Dedifferentiated amniotic fluid mesenchymal stem cell (primary cell): ENCODE data around the gene LAMA3.

Experiments used
- DNase-seq: peaks from one replicate; pipeline ENCODE4 v3.0.0-alpha.2; 2016; ENCODE audit errors: extremely low spot score

The LAMA3 gene

GRCh38 chr18:23971666-23972230 is 282.5 kb downstream of the LAMA3 start:
- DNase-seq: no peak

GRCh38 chr18:23972453-23972852 is 283.2 kb downstream of the LAMA3 start:
- DNase-seq: no peak

- no peak for DNase-seq
Measured at GRCh38 chr18:23977103-23977502, 287.9 kb downstream of the LAMA3 start.

DNA sequence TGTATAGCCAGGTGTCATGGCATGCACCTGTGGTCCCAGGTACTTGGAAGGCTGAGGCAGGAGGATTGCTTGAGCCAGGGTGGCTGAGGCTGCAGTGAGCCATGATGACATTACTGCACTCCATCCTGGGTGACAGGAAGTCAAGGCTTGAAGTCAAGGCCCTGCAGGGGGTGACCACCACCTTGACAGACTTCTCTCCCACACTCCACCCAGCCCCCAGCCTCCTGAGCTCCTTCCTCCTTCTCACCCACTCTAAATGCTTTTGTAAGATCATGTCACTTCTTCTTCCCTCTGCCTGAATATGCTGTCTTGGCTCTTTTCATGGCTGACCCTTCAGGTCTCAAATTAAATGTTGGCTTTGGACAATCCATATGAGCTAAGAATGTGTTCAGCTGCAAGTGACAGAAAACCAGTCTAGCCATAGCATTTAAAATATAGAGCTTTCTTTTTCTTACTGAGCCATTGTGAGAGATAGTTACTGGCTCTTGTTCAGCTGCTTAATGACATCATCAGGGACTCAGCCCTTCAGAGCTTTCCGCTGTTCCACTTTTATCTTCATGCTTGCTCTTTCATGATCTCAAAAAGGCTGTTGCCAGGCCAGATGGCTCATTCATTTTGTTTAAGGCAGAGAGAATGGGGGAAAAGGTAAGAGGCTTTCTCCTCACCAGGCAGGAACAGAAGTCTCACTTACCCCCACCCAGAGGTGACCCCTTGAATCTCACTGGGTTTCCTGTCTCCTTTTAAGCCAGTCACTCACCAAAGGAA is 288.6 kb downstream of the LAMA3 start:
- DNase-seq: no peak

- DNase-seq: no peak
Measured at GRCh38 chr18:23981369-23981980, 292.2 kb downstream of the LAMA3 start.

DNA sequence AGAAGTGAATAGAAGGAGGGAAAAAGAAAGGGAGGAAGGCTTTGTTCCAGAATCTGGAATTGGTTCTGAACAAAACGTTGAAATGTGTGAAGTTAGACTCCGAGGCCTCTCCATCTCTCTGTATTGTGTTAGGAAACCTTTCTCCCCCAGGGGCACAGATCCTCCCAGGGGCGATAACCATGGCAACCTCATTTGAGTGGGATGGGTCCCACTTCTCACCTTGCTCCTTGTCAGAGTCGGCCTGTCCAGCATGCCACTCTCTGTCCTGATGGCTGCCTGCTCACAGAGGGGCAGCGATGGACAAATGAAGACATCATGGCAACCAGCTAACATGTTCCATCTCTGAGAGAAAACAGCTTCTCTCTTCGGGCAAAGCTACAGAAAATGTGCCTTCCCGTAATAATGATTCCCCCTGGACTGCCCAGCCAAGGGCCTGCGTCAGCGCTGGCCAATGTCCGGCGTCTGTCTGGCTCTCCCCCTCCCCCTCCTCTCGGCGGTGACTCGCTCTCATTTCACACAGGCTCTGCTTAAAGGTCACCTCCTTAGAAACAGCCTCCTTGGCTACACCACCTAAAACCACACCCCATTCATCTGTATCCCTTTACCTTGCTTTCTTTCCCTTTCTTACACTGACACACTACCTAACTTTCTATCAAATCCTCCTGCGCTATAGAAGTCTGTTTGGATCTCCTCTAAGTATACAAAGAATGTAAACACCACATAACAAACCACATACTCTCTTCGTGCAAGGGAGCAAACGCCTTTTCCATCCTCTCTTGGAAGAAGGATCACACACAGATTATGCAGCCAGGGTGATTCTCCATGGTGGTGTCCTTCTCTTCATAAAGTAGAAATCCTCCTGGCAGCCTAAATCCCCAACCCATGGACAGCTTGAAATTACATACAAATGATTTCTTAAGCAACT is 293.2 kb downstream of the LAMA3 start:
- DNase-seq: peak; percentile 51

DNA sequence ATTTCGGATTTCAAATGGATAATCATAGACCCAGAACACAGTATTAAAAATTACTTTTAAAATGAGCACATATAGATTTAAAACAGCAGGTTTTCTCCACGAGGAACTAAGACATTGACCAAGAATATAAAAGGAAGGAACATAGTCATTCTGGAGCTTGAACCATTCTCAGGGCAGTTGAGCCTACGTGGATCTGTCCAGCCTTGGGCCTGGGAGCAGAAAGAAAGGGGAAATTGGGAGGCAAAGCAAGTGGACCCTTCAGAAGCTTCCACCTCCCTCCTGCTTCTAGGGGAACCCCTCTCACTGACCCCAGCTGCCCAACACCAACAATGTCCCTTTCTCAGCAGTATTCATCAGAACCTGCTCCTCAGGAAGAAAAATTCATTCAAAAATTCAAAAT is 293.9 kb downstream of the LAMA3 start:
- DNase-seq: no peak

DNA sequence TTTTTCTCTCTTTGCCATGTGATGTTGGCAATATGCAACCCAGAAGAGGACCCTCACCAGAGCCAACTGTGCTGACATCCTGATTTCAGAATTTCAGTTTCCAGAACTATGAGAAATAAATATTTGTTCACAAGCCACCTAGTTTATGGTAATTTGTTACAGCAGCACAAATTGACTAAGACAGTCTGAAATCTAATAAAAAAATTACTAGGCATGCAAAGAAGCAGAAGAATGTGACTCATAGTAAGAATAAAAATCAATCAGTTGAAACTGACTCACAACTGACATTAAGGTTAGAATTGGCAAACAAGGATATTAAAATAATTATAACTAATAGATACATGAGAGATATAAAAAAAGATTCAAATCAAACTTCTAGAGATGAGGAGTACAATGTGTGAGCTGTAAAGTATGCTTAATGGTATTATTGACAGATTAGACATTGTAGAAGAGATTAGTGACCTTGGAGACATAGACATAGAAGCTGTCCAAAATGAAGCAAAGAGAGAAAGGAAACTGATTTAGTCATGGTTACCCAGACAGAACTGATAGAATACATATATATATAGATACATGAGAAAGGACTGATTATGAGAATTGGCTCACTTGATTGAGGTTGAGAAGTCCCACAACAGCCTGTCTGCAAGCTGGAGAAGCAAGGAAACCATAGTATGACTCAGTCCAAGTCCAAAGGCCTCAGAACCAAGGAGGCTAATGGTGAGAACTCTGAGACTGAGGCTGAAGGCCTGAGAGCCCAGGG is 297.5 kb downstream of the LAMA3 start:
- DNase-seq: no peak

DNA sequence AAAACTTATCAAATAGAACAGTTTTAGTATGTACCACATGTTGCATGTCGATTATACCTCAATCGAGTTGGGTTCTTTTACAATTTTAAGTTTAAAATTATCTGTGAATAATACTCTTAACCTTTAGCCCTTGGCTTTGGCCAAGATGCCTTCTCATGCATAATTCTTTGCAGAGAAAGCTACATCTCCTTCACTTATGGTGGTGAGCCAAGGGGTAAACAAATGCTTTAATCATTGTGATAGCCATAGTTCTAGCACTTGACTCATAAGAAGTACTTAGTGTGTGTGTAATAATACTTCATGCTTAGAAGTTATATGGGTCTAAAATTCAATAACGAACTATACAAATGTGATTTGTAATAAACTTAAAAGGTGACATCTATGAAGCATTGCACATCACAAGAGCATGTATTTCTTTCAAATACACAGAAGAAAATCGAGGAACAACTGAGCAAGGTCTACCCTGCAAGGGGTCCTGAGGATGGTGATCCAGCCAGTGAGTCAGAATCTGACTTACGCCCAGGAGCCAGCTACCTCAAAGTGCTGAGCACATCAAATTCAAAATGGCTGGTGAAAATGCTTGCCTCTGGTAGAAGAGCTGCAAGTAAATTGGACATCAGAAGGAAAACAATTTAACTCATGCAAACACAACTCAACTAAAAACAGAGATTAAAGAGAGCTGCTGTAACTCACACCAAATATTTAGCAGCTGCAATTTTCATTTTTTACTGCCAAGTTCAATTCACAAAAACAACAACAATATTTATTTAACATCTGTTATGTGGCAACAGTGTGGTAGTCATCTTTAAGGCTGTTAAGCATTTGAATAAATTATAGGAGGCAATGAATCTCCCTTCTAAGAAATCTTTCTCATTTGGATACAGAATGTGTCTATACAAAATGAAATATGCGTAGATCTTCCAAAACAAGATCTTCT is 301.5 kb downstream of the LAMA3 start:
- no peak for DNase-seq

DNA sequence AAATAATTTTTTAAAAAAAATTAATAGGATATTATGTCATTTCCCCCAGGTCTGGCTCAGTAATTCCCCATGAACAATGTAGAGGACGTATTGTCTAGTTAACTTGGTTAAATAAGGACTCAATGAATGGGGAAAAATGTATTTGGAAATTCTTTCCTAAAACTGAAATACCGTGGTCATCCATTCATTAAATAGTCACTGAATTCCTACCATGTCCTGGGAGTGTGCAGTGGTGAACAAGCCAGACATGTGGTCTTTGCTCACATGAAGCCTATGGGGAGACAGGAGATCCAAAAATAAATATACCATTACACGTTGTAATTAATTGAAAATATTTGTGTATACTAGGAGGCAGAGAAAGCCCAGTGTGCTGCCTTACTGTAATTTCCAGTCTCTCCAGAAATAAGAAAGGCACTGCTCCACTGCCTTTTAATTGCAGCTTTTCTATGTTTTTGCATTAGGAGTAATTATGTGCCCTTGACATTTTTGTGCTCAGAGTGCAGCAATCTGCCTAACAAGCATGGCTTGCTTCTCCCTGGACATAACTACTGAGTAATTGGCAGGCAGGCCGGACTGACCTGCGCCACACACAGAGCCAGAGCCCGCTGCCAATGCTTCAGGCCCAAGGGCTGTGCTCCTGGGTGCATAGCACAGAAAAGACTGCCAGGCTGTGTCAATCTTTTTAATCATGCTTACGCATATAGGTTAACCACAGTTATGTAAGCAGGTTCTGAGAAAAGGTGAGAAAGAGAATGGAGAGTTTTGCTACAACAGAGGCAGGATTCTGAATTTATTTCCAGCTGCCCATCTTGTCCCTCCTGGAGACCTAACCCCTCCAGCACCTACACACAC is 303.1 kb downstream of the LAMA3 start:
- DNase-seq: no peak

DNA sequence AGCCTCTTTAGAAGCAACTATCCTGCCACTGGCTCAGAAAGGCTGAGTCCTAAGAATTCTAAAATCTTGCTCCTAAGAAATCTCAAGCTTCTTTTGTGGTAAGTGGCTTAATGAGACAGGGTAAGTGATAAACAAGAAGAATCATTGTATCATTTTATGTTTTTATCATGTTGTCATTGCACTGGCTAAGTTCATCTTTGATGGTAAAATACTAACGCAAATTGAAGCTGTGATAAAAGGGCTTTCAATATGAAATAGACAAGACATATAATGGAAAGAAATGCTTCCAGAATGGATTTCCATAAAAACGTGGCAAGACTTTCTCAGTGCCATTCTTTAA is 303.7 kb downstream of the LAMA3 start:
- no peak for DNase-seq

- DNase-seq: peak; percentile 75
Measured at GRCh38 chr18:23994361-23994902, 305.2 kb downstream of the LAMA3 start.

GRCh38 chr18:23995180-23995579 is 305.9 kb downstream of the LAMA3 start:
- DNase-seq: no peak

DNA sequence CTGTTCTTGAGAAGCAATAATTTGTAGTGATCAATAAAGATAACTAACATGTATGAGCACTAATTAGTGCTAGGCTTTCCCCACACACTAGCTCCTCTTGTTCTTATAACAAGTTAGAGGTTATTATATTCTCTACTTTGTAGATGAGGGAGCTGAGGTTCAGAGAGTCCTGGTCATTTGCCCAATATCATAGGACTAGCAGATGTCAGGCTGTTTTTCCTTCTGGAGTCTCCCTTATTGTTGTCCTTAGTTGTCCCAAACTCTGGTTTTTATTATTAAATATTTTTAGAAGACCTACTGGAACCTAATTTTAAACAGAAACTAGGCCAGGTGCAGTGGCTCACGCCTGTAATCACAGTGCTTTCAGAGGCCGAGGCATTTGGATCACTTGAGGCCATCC is 308.8 kb downstream of the LAMA3 start:
- no peak for DNase-seq

GRCh38 chr18:23998820-23999219 is 309.6 kb downstream of the LAMA3 start:
- DNase-seq: no peak

DNA sequence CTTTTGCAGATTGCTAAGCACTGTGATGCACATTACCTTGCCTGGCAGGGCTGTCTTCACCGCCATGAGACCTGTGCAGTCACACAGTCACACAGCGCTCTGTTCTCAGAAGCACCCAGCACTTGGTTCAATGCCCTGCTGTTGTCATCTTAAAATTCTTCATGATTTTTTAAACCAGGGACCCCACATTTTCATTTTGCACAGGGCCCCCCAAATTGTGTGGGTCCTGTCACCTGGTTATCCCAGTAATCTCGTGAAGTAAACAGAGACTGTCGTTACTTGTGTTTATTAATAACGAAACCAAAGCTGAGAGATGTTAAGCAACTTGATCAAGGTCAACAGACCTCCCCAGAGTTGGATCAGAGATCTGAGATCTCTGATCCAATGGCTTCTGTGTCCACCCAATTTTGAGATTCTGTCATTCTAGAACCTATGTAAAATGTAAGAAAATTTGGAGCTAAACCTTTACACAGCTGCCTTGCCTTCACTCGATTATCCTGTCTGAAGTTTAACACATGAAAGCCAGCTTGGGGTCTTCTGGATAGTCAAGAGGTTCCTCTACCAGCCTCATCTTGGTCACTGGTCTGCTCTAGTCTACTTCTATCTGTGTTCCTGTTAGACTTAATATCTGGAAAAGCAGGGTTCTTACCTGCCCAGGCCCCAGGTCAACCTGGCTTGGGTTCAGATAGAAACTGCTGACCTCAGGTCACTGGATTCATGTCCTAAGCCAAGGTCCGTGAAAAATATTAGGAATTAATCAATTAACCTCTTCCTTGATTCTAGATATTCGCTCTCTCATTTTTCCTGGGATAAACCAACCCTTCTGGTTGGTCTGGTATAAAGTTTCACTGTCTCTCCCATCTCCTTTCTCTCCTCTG is 311.6 kb downstream of the LAMA3 start:
- no peak for DNase-seq

DNA sequence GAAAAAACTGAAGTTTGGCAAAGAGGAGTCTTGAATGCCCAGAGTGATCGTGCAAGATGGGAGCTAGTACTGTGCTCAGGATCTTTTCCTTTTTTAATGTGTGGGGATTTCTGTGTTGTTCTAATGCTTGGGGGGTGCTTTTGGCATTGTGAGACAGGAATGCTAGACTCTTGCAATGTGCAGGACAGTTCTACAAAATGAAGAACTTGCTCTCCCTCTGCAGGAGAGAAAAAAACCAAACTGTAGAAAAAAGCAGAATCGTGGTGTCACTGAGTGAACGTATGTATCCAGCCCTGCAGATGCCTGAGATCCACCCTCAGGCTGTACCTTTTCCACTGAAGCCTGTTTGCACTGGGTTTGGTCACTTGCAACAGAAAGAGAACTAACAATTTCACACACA is 313.2 kb downstream of the LAMA3 start:
- no peak for DNase-seq

DNA sequence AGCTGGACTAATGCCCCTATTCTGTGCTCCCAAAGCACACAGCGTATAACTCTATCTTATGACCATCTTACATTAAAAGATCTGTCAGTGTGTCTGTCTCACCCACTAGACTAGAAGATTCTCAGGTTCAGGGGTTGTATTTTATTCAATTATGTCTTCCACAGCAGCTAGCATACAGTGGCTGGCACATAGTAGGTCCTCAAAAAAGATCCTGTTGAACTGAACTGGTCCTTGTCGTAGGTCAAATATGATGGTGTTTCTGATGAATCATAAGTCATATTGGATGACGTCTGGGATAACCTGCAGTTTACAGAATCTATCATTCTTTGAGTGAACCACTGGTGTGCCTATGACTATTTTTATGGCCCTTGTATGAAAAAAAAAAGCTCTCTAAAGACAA is 314.0 kb downstream of the LAMA3 start:
- DNase-seq: no peak
